ENCODE measurements around the gene TMEM184C.

DNA sequence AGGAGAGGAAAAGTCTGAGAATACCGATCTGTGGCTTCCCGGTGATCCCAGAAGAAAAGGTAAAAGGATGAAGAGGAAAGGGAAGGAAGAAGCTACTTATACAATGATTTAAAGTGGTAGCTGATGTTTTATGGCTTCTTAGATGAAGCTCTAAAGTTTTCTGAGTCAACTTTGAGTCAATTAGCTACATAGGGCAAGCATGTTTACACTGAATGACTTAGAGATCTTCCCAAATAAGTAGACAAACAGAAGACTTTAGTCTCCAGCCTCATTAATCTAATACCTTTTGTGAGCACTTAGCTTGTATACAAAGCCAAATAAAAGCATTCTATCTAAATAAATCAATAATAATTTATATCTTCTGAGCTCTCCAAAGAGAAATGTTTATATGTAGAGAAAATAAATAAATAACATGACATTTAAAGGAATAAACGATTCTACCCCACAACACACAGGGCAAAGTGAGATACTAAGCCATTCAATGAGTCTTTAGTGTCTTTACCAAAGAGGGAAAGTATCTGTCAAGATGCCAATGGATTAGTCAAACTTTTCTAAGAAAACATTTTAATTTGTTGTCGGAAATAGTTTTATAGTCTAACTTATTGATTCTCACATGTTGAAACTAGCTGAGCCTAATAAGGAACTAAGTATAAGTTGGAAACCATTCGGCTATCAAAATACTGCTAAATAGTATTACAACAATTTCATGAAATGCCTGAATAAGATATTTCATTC is 46.0 kb upstream of the TMEM184C start:
- TF ChIP-seq CTCF (IDR thresholded peaks at IDR 0.05 in 8 of 11, conservative IDR thresholded peaks at IDR 0.05 in 3 of 11) (no peak), POLR2A (IDR thresholded peaks at IDR 0.05) (no peak), POLR2AphosphoS5 (IDR thresholded peaks at IDR 0.05) (no peak)
